ENCODE results near the gene ZNF451. TPM values are rescaled to one million over a fixed set of nuclear protein-coding genes. Genes with fewer than 3 reads are reported as not detected.

The ZNF451 gene
- total and polyA plus RNA-seq, 2 experiments from 2014 or later: 15.8 to 63.4 TPM

DNA sequence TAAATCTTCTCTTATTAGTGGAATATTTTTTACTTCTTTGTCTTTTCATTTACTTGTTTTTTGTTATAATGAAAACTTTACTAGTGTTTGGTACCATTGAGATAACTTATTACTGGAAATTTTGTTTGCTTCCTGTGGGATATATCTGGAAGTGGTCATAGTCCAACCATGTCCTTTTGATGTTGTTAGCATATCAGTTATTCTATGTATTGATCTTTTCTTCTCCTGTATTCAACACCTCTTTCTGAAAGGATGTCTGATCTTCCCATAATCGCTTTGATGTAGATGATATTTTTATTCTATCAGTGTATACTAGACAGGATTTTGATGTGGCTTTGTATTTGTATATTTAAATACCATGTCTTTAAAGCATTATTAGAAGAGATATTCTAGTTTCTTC lies 17.0 kb downstream of the ZNF451 start:
- Histone ChIP-seq H3K9me2 (replicated peaks; ENCODE audit: insufficient read depth) (no peaks in the 10 kb centered on the region), H3K4me3 (no peak overlapping the region), H4K20me1 (ENCODE audit: insufficient read depth, poor library complexity, severe bottlenecking) (peaks cover 8% of the 10 kb centered on the region), H3K27ac (no peak overlapping the region), H2AFZ (no peak overlapping the region), H3K27me3 (no peaks in the 10 kb centered on the region), H3K36me3 (replicated peaks; ENCODE audit: insufficient read depth, low read depth) (no peaks in the 10 kb centered on the region), H3K4me2 (no peak overlapping the region), H3K79me2 (peaks cover 98% of the 10 kb centered on the region), H3K4me1 (ENCODE audit: insufficient read depth) (no peaks in the 10 kb centered on the region), H3K9me3 (ENCODE audit: low read depth) (no peaks in the 10 kb centered on the region)
- 90% methylated on average over 1 of the region's 1 CpG for WGBS (ENCODE audit: low lambda C conversion rate, missing lambda C conversion rate)
- DNase-seq (ENCODE audit: low spot score): no peak
- TF ChIP-seq CTCF (IDR thresholded peaks at IDR 0.05; ENCODE audit: poor library complexity): no peak

- TF ChIP-seq EZH2phosphoT487 (IDR thresholded peaks at IDR 0.05; ENCODE audit: low read depth, severe bottlenecking, unreplicated experiment) (no peak), CTCF (IDR thresholded peaks at IDR 0.05; ENCODE audit: poor library complexity) (no peak), EZH2 (IDR thresholded peaks at IDR 0.05; ENCODE audit: borderline replicate concordance) (no peak)
- Histone ChIP-seq H3K79me2 (peaks cover 94% of the 10 kb centered on the region), H3K9me2 (replicated peaks; ENCODE audit: insufficient read depth) (no peaks in the 10 kb centered on the region), H4K20me1 (ENCODE audit: insufficient read depth, poor library complexity, severe bottlenecking) (peaks cover 8% of the 10 kb centered on the region), H3K27ac (no peak overlapping the region), H3K4me2 (no peak overlapping the region), H3K27me3 (no peaks in the 10 kb centered on the region), H3K36me3 (replicated peaks; ENCODE audit: insufficient read depth, low read depth) (no peaks in the 10 kb centered on the region), H3K4me1 (ENCODE audit: insufficient read depth) (no peaks in the 10 kb centered on the region), H3K9me3 (ENCODE audit: low read depth) (no peaks in the 10 kb centered on the region), H2AFZ (no peak overlapping the region), H3K4me3 (no peak overlapping the region)
- no peak for DNase-seq (ENCODE audit: low spot score)
- WGBS (ENCODE audit: low lambda C conversion rate, missing lambda C conversion rate): 80% methylated on average over 1 of the region's 1 CpG
Measured at GRCh38 chr6:57108691-57109090, 18.7 kb downstream of the ZNF451 start.

- DNase-seq (ENCODE audit: low spot score): no peak
- no peaks in the 10 kb centered on the region for H3K27me3 ChIP-seq
- TF ChIP-seq CTCF (IDR thresholded peaks at IDR 0.05; ENCODE audit: poor library complexity): no peak
- TF ChIP-seq EZH2phosphoT487 (IDR thresholded peaks at IDR 0.05; ENCODE audit: low read depth, severe bottlenecking, unreplicated experiment): no peak
- no peak for TF ChIP-seq EZH2 (IDR thresholded peaks at IDR 0.05; ENCODE audit: borderline replicate concordance)
- H3K79me2 ChIP-seq: peaks cover 94% of the 10 kb centered on the region
- no peak overlapping the region for H3K27ac ChIP-seq
- H4K20me1 ChIP-seq (ENCODE audit: insufficient read depth, poor library complexity, severe bottlenecking): peaks cover 4% of the 10 kb centered on the region
- no peak overlapping the region for H2AFZ ChIP-seq
- no peaks in the 10 kb centered on the region for H3K9me3 ChIP-seq (ENCODE audit: low read depth)
- no peak overlapping the region for H3K4me2 ChIP-seq
- no peaks in the 10 kb centered on the region for H3K9me2 ChIP-seq (replicated peaks; ENCODE audit: insufficient read depth)
- no peaks in the 10 kb centered on the region for H3K4me1 ChIP-seq (ENCODE audit: insufficient read depth)
- no peaks in the 10 kb centered on the region for H3K36me3 ChIP-seq (replicated peaks; ENCODE audit: insufficient read depth, low read depth)
- H3K4me3 ChIP-seq: no peak overlapping the region
Measured at GRCh38 chr6:57109880-57110279, 19.9 kb downstream of the ZNF451 start.

GRCh38 chr6:57113105-57113504 lies 23.1 kb downstream of the ZNF451 start:
- Histone ChIP-seq H3K9me2 (replicated peaks; ENCODE audit: insufficient read depth) (no peaks in the 10 kb centered on the region), H4K20me1 (ENCODE audit: insufficient read depth, poor library complexity, severe bottlenecking) (peaks cover 4% of the 10 kb centered on the region), H3K36me3 (replicated peaks; ENCODE audit: insufficient read depth, low read depth) (no peaks in the 10 kb centered on the region), H3K27ac (no peak overlapping the region), H3K9me3 (ENCODE audit: low read depth) (no peaks in the 10 kb centered on the region), H3K27me3 (no peaks in the 10 kb centered on the region), H3K4me2 (no peak overlapping the region), H3K4me3 (no peak overlapping the region), H3K4me1 (ENCODE audit: insufficient read depth) (no peaks in the 10 kb centered on the region), H3K79me2 (peaks cover 86% of the 10 kb centered on the region), H2AFZ (no peak overlapping the region)
- WGBS (ENCODE audit: low lambda C conversion rate, missing lambda C conversion rate): 97% methylated on average over 6 of the region's 6 CpGs
- no peak for DNase-seq (ENCODE audit: low spot score)
- TF ChIP-seq EZH2phosphoT487 (IDR thresholded peaks at IDR 0.05; ENCODE audit: low read depth, severe bottlenecking, unreplicated experiment) (no peak), CTCF (IDR thresholded peaks at IDR 0.05; ENCODE audit: poor library complexity) (no peak), EZH2 (IDR thresholded peaks at IDR 0.05; ENCODE audit: borderline replicate concordance) (no peak)

Measured in hepatocyte (in vitro differentiated cells).